NCI-H2107 treated with DMSO at 0.1 percent for 48 hours (cell line): ENCODE data around the gene KLKB1.
A peak's percentile ranks its signal among the peaks of the same experiment; 100 is the strongest.
"Not testable (repeated sequence)": the region's sequence is repeated elsewhere in the genome, so short reads cannot be mapped to it uniquely, and the experiment has no call there.

ENCODE experiments used
- DNase-seq: peaks from one replicate; lab custom pipeline; 2025; ENCODE audit not compliant: unreplicated experiment; lab: John Stamatoyannopoulos, UW

KLKB1 gene

DNA sequence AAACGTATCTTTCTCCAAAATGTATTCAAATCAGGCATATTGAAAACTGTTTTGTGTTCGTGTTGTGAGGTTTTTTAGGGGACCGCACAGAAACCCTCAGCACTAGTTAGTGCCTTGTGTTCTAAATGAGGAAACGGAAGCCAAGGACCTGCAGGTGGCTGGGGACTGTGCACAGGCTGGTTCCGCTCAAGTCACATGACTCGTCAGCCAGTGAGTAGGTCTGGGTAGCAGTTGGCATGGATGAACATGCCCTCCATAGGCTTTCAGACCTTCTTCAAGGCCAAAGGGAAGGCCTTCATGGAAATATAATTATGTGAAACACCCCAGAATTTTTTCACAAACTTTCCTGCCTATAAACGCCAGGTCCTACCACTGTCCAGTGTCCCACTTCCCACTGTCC lies 37.4 kb downstream of the KLKB1 start:
- DNase-seq, result no peak

DNA sequence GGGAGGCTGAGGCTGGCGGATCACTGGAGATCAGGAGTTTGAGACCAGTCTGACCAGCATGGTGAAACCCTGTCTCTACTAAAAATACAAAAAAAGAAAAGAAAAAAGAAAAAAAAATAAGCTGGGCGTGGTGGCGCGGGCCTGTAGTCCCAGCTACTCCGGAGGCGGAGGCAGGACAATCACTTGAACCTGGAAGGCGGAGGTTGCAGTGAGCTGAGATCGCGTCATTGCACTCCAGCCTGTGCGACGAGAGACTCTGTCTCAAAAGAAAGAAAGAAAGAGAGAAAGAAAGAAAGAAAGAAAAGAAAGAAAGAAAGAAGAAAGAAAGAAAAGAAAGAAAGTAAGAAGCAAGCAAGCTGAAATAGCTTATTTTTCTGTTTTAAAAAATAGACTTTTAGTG lies 37.9 kb downstream of the KLKB1 start:
- not testable (repeated sequence) for DNase-seq

DNA sequence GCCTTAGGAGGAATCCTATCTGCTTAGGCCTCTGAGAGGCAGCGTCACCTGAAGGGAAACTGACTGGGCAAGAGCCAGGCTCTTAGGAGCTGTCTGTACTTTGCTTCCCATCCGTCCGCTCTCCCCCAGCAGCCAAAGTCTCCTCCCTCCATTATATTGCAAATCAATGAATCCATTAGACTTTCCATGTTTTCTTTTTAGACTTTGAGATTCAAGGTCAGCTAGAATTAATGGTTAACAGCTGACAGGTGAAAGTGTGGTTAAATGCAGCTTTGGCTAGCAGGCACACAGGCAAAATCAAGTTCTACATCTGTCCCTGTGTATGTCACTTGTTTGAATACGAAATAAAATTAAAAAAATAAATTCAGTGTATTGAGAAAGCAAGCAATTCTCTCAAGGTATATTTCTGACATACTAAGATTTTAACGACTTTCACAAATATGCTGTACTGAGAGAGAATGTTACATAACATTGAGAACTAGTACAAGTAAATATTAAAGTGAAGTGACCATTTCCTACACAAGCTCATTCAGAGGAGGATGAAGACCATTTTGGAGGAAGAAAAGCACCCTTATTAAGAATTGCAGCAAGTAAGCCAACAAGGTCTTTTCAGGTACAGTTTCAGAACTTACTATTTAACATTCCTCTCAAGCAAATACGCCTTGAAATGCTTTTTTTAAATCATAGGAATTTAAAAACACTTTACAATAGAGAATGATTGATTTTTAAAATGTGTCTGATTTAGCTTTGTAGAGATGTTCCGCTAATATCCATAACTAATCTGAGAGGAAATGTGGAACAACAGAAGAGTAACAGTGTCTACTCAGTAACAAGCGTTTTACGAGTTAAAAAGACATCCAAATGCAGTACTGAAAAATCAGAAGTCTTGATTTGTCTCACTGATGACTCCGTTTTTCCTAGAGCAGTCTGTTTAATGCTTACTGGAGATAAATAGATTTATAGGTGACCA lies 38.7 kb downstream of the KLKB1 start, which contains the start of gene F11:
Gene F11 (plus strand): TSS at position 507 of the 970 bp plus-strand sequence. CDS start 948 bp downstream, outside the sequence.
- no peak for DNase-seq

- no peak for DNase-seq
These were observed 39.6 kb downstream of the KLKB1 start for GRCh38 chr4:186266729-186267456.

- no peak for DNase-seq
These were observed 43.9 kb downstream of the KLKB1 start for GRCh38 chr4:186271081-186271678.

DNA sequence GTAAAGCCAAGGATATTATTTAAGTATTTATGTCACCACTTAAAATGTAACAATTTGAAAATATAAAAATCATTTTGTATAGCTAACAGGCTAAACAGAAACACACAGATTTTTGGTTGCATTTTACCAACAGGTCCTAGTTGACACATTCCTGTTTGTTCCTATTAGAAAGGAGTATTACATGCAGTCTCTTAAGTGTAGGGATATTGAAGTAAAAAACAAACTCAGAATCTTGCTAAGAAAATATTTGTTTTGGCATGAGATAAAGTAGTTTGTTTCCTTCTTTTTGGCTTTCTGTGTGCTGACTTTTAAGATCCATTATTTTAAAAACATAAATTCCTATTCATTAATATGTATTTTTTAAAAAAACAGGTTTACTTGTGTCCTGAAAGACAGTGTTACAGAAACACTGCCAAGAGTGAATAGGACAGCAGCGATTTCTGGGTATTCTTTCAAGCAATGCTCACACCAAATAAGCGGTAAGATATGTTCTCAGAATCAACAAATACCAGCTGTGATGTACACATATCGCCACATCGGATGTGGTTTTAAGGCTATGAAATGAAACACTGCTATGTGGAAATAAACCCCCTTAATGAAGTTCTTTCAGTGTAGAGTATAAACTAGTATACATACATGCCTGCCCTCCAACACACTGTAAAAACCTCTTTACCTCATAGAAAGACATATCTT lies 45.5 kb downstream of the KLKB1 start:
- DNase-seq, result no peak

GRCh38 chr4:186273392-186273789 lies 46.1 kb downstream of the KLKB1 start:
- not testable (repeated sequence) for DNase-seq

- DNase-seq, result no peak
These were observed 56.0 kb downstream of the KLKB1 start for GRCh38 chr4:186283311-186283710.

- no peak for DNase-seq
These were observed 57.8 kb downstream of the KLKB1 start for GRCh38 chr4:186285147-186285546.

- no peak for DNase-seq
These were observed 59.3 kb downstream of the KLKB1 start for GRCh38 chr4:186286581-186286980.

GRCh38 chr4:186291256-186291890 lies 64.1 kb downstream of the KLKB1 start:
- no peak for DNase-seq

DNA sequence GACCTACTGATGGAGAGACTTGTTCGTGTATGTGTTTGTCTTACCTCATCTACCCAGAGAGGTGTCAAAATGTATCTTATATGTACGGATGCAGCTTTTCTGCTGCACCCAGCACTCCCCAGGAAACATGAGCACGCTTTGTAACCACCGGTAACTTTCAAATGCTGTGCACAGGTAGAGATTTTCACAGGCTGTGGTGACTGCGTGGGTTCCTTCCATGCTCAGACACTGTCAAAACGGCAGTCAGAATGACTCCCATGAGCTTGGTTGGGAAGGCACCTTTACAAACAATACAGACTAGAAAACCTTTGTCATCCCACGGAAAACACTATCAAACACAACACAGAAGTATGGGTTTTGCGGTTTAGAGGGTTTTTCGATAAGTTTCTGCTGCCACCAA lies 66.9 kb downstream of the KLKB1 start:
- no peak for DNase-seq

- no peak for DNase-seq
These were observed 69.2 kb downstream of the KLKB1 start for GRCh38 chr4:186296481-186296880.

DNA sequence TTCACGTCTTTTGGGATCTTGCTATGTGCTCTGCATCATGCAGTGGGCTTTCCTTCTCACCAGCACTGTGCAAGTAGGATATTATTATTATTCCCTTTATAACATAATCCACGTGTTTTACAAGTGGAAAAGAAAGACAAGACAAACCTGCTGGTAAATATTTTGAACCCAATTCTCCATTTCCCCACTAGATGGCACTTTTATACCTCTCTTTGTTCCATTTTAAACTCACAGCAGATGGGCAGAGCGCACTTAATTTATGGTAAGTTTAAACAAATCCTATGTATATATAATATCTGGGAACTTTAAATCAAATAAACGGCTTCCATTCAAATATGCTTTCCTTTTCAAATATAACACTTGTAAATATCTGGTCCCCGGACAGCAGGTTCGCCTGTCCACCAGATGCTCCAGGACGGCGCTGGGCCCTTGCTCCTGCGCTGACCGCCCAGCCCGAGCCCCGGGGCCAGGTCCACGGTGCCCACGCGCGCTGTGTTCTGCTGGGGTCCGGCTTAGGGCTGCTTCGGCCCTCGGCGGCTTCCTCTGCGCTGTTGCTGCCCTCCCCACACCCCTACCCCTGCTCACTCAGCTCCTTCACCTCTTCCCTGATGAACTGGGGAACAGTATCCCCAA lies 69.8 kb downstream of the KLKB1 start:
- peak; percentile 40 for DNase-seq

- no peak for DNase-seq
These were observed 70.8 kb downstream of the KLKB1 start for GRCh38 chr4:186298031-186298647.

GRCh38 chr4:186299291-186299690 lies 72.0 kb downstream of the KLKB1 start:
- DNase-seq, result no peak

GRCh38 chr4:186300659-186301390 lies 73.5 kb downstream of the KLKB1 start:
- no peak for DNase-seq

GRCh38 chr4:186304216-186304615 lies 76.9 kb downstream of the KLKB1 start:
- no peak for DNase-seq
